Ascending aorta (tissue), 2 donors: Measurements from ENCODE around the gene ABCG4. TPM values are rescaled to one million over a fixed set of nuclear protein-coding genes. Genes with fewer than 3 reads are reported as not detected.

Experiments
- DNase-seq, 2 donors: peaks; one replicate each; pipeline ENCODE4 v3.0.0-alpha.2; 2019; ENCODE audit warnings: low spot score in 2 of 2
- H3K27ac ChIP-seq, 2 donors: fragments of 200-600 bp; sonication (generic); one replicate each; pipeline ENCODE4 v1.5.1; 2016 to 2017; ENCODE audit warnings: mild to moderate bottlenecking in 1 of 2
- H3K27me3 ChIP-seq: fragments of 200-600 bp; sonication (generic); one replicate; pipeline ENCODE4 v1.5.1; 2017
- H3K36me3 ChIP-seq, 2 donors: fragments of 200-600 bp; sonication (generic); one replicate each; pipeline ENCODE4 v1.5.1; 2016
- H3K4me1 ChIP-seq, 2 donors: fragments of 200-600 bp; sonication (generic); one replicate each; pipeline ENCODE4 v1.5.1; 2016 to 2017; ENCODE audit warnings: mild to moderate bottlenecking in 1 of 2
- H3K4me3 ChIP-seq, 2 donors: fragments of 200-600 bp; sonication (generic); one replicate each; pipeline ENCODE4 v1.5.1; 2016 to 2017; ENCODE audit warnings: mild to moderate bottlenecking in 1 of 2
- H3K9me3 ChIP-seq, 2 donors: fragments of 200-600 bp; sonication (generic); one replicate each; pipeline ENCODE4 v1.5.1; 2016
- CTCF ChIP-seq, 3 experiments: fragments of 200-600 bp in 2 of 3; fragments of 450-650 bp in 1 of 3; sonication (generic) in 2 of 3; IDR thresholded peaks; one replicate each; pipeline ENCODE4 v1.5.1; 2016 to 2019; ENCODE audit warnings: antibody characterized with exemption in 3 of 3, mild to moderate bottlenecking in 1 of 3, moderate library complexity in 1 of 3
- intact Hi-C: fragments of 100-400 bp; cut with DNase I; formaldehyde crosslinking; loops from one replicate; pipeline ENCODE4 v1.15.1; 2023
- total RNA-seq: library from RNA; depleted of rRNA; stranded (reverse); fragments of >200 nt; gene quantifications from one replicate; pipeline ENCODE4 v1.1.0, GENCODE V29; 2016

ABCG4 gene
- total RNA-seq, 1 donor from 2014 or later = not detected

- Histone ChIP-seq H3K4me3 (peak within 1 kb of the TSS; percentile 85 to 93), H3K4me1 (peaks cover 6 to 13% of the 10 kb centered on the region in 2 donors), H3K27ac (peak within 1 kb of the TSS; percentile 71 to 74), H3K27me3 (no peaks in the 10 kb centered on the region), H3K36me3 (peaks cover 3 to 10% of the 10 kb centered on the region in 2 donors), H3K9me3 (no peaks in the 10 kb centered on the region)
- TF ChIP-seq CTCF (IDR thresholded peaks at IDR 0.05) = no peak
- peak; percentile 98 to 100 for DNase-seq
- intact Hi-C loops = loop anchor here (1.0 to 5.0 kb wide), 5 partner anchors 14 to 54 kb away; partner anchors contain the start of genes C2CD2L, HMBS and VPS11
Observed at GRCh38 chr11:119121008-119121810, 27.6 kb upstream of the ABCG4 start, which contains the start of gene HINFP. HINFP (plus strand) TSS chr11:119121580; CDS start chr11:119126945, 5,365 bp downstream.

GRCh38 chr11:119121811-119122124 lies 27.1 kb upstream of the ABCG4 start:
- TF ChIP-seq CTCF (IDR thresholded peaks at IDR 0.05) = no peak

GRCh38 chr11:119125821-119126220 lies 23.0 kb upstream of the ABCG4 start:
- Histone ChIP-seq H3K4me3 (no peak overlapping the region), H3K9me3 (no peaks in the 10 kb centered on the region), H3K36me3 (peaks cover 25 to 40% of the 10 kb centered on the region in 2 donors)

More at GRCh38 chr11:119121811-119122124, 27.1 kb upstream of the ABCG4 start:
- Histone ChIP-seq H3K36me3 (peaks cover 0 to 10% of the 10 kb centered on the region in 2 donors), H3K27me3 (no peaks in the 10 kb centered on the region), H3K4me1 (peaks cover 6 to 13% of the 10 kb centered on the region in 2 donors), H3K4me3 (peak overlapping the region; percentile 85 to 93), H3K27ac (peak overlapping the region; percentile 71 to 74), H3K9me3 (no peaks in the 10 kb centered on the region)
- intact Hi-C loops = loop anchor here (1.0 to 5.0 kb wide), 5 partner anchors 14 to 54 kb away; partner anchors contain the start of genes C2CD2L, HMBS and VPS11
- peak in 1 of 2 donors; percentile 74 for DNase-seq

DNA sequence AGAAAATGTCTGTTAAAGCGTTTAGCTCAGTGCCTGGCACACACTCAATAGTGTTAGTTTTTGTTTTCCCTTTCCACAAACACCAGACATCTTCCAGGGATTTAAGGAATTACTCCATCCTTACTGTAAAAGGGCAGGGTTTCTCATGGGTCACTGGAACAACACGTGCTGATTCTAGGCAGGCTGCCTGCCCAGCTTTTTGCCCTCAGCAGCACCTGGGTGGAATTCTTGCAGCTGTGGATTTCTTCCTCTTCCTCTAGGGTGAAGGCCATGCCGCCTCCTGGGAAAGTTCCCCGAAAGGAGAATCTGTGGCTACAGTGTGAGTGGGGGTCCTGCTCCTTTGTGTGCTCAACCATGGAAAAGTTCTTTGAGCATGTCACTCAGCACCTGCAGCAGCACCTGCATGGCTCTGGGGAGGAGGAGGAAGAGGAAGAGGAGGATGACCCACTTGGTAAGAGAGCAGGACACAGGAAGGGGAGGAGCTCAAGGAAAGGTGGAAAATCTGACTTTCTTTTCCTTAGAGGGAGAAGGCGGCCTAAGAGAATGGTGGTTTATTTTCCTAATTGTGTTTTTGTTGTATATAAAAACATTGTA lies 22.1 kb upstream of the ABCG4 start:
- TF ChIP-seq CTCF (IDR thresholded peaks at IDR 0.05) = no peak
- Histone ChIP-seq H3K36me3 (peaks cover 35 to 50% of the 10 kb centered on the region in 2 donors), H3K4me3 (no peak overlapping the region), H3K27ac (no peak overlapping the region), H3K27me3 (no peaks in the 10 kb centered on the region), H3K9me3 (no peaks in the 10 kb centered on the region), H3K4me1 (peaks cover 6 to 8% of the 10 kb centered on the region in 2 donors)
- intact Hi-C loops = no loop called here
- no peak for DNase-seq

More at GRCh38 chr11:119125821-119126220, 23.0 kb upstream of the ABCG4 start:
- intact Hi-C loops = no loop called here
- DNase-seq = no peak
- TF ChIP-seq CTCF (IDR thresholded peaks at IDR 0.05) = no peak
- Histone ChIP-seq H3K27me3 (no peaks in the 10 kb centered on the region), H3K4me1 (peaks cover 6 to 9% of the 10 kb centered on the region in 2 donors), H3K27ac (no peak overlapping the region)

DNA sequence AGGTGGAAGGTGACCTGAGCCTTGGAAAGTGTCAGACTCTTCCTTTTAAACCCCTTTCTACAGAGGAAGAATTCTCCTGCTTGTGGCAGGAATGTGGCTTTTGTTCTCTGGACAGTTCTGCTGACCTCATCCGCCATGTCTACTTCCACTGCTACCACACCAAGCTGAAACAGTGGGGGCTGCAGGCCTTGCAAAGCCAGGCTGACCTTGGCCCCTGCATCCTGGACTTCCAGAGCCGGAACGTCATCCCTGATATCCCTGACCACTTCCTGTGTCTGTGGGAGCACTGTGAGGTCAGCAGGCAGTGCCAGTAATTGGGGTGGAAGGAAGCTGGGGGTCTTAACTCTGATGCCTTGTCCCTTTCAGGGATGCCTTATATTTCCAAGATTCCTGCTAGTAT lies 18.2 kb upstream of the ABCG4 start:
- Histone ChIP-seq H3K4me1 (no peaks in the 10 kb centered on the region), H3K4me3 (no peak overlapping the region), H3K36me3 (peaks cover 65 to 75% of the 10 kb centered on the region in 2 donors), H3K9me3 (no peaks in the 10 kb centered on the region), H3K27me3 (no peaks in the 10 kb centered on the region), H3K27ac (no peak overlapping the region)
- intact Hi-C loops = no loop called here
- no peak for DNase-seq
- TF ChIP-seq CTCF (IDR thresholded peaks at IDR 0.05) = no peak
